Activated CD4-positive, CD25-positive, alpha-beta regulatory T cell treated with anti-CD3 and anti-CD28 coated beads, Interleukin-2, amount 50 U/mL, for 24 hours (primary cell): ENCODE measurements around the gene ABHD5.
A peak's percentile ranks its signal among the peaks of the same experiment; 100 is the strongest.

ENCODE experiments used
- ATAC-seq, 2 donors: fragments of 150-1000 bp; cut with Tn5 transposase; one replicate each; pipeline ENCODE4 v1.10.0; 2021; ENCODE audit warnings: mild to moderate bottlenecking in 1 of 2, moderate library complexity in 1 of 2

The ABHD5 gene

GRCh38 chr3:43758592-43759225 is 68.0 kb downstream of the ABHD5 start:
- no peak for ATAC-seq

GRCh38 chr3:43759297-43759782 is 68.6 kb downstream of the ABHD5 start:
- ATAC-seq = peak; percentile 30 to 59

- ATAC-seq = no peak
These were observed 69.2 kb downstream of the ABHD5 start for GRCh38 chr3:43759938-43760337.

GRCh38 chr3:43760938-43761337 is 70.2 kb downstream of the ABHD5 start:
- ATAC-seq = no peak

GRCh38 chr3:43762451-43762850 is 71.7 kb downstream of the ABHD5 start:
- no peak for ATAC-seq

- ATAC-seq = no peak
These were observed 73.3 kb downstream of the ABHD5 start for GRCh38 chr3:43764056-43764455.

- ATAC-seq = no peak
These were observed 73.7 kb downstream of the ABHD5 start for GRCh38 chr3:43764471-43764870.

- ATAC-seq = no peak
These were observed 74.8 kb downstream of the ABHD5 start for GRCh38 chr3:43765521-43765971.

- ATAC-seq = no peak
These were observed 76.1 kb downstream of the ABHD5 start for GRCh38 chr3:43766672-43767465.

- ATAC-seq = no peak
These were observed 77.7 kb downstream of the ABHD5 start for GRCh38 chr3:43768381-43768973.

- ATAC-seq = peak in 1 of 2 donors; percentile 3
These were observed 78.6 kb downstream of the ABHD5 start for GRCh38 chr3:43769097-43769884.

GRCh38 chr3:43769885-43770425 is 79.2 kb downstream of the ABHD5 start:
- ATAC-seq = peak; percentile 77 to 81

GRCh38 chr3:43770426-43771103 is 79.8 kb downstream of the ABHD5 start:
- ATAC-seq = peak; percentile 61 to 65

- ATAC-seq = no peak
These were observed 80.9 kb downstream of the ABHD5 start for GRCh38 chr3:43771610-43772009.

GRCh38 chr3:43773273-43774094 is 82.7 kb downstream of the ABHD5 start:
- ATAC-seq = no peak

GRCh38 chr3:43774799-43775198 is 84.1 kb downstream of the ABHD5 start:
- ATAC-seq = no peak

- no peak for ATAC-seq
These were observed 85.4 kb downstream of the ABHD5 start for GRCh38 chr3:43776101-43776500.

GRCh38 chr3:43779850-43780249 is 89.1 kb downstream of the ABHD5 start:
- no peak for ATAC-seq

- ATAC-seq = no peak
These were observed 91.8 kb downstream of the ABHD5 start for GRCh38 chr3:43782541-43782940.
